CD4-positive, alpha-beta T cell treated with Interleukin-15 for 4 hours (primary cell): ENCODE results near the gene ZYG11A.

Experiments
- DNase-seq: peaks from one replicate; pipeline ENCODE4 v3.0.0-alpha.2; 2020; ENCODE audit warnings: low spot score

ZYG11A gene

DNA sequence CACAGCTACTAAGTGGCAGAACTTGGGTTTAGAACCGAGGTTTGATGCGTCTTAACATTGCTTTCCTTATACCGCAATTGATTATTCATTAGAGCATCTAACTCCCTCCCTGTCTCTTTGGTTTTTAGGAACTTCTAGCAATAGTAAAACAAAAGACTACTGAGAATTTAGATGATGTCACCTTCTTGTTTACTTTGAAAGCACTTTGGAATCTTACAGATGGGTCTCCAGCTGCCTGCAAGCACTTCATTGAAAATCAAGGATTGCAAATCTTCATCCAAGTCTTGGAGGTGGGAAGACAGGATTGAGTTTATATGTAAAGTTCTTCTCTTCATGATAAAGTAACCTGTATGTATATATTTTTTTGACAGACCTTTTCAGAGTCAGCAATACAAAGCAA lies 35.0 kb downstream of the ZYG11A start:
- DNase-seq, result no peak

DNA sequence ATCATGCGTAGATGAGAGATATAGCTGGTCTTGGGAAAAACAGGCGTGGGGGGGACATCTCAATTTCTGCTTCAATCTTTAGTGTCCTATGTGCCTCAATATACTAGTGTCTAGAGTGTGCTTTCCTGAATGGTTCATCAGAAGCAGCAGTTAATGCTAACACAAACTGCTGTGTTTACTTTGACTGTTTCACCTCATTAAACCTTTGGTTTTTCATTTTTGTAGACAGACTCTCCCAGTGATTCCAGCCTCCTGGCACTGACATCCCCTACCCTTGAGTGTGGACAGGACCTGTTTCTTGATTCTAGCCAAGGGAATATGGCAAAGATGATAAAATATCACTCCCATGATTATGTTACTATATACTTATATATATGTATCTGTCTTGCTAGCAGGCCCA lies 37.6 kb downstream of the ZYG11A start:
- DNase-seq, result no peak

DNA sequence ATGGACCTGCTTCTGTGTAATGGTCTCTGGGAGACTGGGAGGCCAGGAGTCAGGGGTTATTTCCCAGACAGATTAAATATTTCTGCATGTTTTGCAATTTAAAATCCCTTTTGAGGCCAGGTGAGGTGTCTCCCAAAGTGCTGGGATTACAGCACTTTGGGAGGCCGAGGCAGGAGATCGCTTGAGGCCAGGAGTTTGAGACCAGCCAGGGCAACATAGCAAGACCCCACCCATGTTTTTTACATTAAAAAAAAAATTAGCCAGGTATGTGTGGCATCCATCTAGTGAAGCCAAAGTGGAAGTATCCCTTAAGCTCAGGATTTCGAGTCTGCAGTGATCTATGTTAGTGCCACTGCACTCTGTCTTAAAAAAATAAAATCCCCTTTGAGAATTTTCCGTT lies 44.9 kb downstream of the ZYG11A start:
- no peak for DNase-seq

DNA sequence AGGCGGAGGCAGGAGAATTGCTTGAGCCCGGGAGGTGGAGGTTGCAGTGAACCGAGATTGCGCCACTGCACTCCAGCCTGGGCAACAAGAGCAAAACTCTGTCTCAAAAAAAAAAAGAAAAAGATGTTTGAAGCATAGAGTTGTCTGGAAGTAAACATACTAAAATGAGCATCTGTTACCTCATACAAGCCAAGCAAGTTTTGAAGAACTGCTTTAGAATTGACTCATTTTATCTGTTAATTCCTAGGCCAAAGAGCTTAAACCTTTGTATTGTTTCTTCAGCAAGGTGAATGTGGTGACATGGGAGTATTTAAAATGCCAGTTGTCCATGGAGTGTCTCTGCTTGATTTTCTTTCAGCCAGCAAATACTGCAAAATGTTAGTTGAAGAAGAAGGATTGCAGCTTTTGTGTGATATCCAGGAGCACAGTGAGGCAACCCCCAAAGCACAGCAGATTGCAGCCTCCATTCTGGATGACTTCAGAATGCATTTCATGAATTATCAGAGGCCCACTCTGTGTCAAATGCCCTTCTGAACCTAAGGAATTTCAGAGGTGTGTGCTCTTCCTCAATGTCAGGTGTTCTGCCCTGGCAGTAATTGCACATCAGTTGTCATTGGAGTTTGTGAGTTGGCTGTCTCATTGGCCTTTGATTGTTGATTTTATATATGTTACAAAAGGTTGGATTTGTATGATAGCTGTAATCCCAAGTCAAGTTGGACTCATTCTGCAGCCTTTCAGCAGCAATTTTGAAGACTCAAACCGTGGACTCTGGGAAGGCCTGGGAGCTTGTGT lies 50.1 kb downstream of the ZYG11A start:
- no peak for DNase-seq

DNA sequence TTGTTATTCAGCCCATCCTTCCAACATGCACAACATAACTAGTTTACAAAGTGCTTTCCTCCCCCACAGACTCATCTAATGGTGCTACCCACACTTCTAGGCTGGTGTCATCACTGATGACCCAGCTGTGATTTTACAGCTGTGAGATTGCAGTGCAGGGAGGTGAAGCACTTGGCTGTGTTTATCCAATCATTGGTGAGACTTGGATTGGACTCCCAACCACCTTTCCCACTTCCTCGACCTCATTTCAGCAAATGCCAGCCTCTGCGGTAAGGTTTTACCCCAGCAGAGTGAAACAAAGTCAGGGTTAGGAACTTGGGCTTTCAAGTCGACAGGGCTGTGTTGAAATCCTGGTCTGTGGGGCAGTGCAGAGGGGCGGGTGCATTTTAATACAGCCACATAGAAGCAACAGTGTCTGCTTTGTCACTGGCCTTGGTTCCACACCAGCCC lies 56.9 kb downstream of the ZYG11A start:
- no peak for DNase-seq

DNA sequence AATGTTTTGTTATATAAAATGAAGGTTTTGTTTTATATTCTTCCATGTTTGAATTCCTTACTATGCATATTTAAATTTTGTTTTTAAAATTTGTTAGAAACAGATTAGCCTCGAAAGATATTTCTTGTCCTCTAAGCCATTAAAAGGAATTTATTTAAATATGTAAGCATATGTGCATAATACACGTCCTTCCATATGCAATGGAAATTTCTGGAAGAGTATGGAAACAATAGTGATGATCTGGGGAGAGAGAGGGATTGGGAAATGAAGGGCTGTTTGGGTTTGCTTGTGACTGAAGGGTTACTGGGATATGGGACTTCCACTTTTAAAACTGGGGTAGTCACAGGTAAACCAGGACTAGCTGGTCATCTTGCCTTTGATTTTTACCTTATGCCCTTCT lies 57.8 kb downstream of the ZYG11A start:
- no peak for DNase-seq

DNA sequence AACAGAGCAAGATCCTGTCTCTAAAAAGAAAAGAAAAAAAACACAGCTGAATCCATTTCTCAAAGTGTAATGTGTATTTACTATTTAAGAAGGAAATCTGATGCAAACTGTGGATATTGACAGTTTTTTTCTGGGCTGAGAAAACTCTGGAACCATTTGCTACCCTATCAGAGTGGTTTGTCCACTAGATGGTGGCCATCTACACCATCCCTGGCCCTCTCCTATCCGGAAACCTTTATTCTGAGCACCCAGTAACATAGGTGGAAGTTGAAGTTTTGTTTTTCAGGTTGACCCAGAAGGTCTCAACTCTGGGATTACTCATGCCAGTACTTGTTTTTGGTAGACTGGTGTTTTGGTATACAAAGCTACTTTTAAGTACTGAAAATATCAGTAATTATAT lies 58.8 kb downstream of the ZYG11A start:
- no peak for DNase-seq

DNA sequence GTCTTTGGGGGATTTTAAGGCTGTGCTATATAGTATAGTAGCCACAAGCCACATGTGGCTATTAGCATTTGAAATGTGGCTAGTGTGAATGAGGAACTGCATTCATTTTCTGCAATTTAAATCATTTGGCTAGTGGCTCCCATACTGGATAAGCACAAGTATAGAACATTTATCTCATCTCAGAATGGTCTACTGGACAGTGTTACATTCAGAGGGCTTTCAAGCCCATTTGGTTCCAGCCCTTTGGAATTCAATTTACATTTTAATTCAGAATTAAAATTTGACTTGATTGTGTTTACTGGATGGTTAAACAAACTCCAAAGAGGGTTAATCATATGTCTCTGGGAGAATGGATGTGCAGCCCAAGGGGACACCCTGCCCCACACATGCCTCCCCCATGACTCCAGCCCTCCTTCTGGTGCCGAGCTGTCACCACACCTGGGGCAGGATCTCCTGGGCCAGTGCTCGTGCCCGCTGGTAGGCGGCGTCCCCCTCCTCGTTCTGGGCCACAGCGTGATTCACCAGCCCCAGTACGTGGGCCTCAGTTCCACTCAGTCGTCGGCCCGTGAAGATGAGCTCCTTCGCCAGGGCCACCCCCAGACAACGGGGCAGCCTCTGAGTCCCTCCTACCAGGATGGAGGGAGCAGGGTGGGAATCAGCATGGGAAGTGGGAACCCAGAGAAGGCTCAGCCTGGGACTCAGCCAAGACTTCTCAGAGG lies 61.8 kb downstream of the ZYG11A start:
- DNase-seq, result no peak

DNA sequence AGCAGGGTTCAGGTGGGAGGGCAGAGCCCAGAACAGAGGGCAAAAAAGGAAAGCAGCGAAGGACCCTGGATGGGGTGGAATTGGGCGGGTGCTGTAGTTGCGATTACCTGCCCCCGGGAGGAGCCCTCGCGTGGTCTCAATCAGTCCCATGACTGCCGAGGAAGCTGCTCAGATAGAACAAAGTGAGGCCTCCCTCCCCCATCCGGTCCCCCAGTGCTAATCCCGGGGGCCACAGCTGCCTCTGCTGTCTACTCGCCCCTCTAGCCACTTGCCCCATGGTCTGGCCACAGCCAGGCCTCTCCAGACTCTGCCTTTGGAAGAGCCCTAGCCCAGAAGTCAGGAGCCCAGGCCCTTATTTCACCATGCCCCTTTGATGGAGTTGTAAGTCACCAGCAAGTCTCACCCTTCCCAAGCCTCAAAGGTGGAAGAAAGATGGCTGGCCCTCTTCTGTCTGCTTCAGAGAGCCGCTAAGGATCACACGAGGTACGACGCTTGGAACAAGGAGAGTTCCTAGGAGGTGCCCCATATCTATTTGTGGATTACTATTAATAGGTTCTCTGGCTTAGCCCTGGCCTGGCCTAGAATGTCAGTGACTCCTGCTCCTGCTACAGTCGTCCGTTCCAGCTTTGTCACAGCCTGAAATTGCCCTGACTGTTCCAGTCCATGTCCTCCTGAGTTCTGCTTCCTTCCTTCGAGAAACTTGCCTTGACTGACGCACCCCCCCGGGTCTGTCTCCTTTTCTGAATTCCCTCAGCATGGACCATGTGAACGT lies 62.6 kb downstream of the ZYG11A start:
- no peak for DNase-seq

DNA sequence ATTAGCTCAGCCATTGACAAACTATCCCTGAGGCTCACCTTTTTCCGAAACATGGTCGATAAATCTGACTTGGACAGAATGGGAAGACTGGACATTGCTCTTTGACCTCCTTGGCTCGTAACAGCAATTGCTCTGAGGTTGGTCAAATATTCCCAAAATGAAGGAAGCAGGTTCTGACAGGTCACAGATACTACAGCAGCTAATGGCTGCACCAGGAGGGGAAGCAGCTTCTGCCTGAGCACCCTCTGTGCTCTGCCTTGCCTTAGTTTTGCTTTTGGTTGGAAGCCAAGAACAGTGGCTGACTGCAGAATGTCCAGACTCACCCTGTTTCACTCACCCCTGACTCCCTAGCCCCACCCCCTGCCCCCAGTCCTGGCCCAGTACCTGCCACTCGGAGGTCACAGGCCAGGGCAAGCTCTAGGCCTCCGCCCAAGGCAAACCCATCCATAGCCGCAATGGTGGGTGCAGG lies 63.6 kb downstream of the ZYG11A start:
- no peak for DNase-seq

DNA sequence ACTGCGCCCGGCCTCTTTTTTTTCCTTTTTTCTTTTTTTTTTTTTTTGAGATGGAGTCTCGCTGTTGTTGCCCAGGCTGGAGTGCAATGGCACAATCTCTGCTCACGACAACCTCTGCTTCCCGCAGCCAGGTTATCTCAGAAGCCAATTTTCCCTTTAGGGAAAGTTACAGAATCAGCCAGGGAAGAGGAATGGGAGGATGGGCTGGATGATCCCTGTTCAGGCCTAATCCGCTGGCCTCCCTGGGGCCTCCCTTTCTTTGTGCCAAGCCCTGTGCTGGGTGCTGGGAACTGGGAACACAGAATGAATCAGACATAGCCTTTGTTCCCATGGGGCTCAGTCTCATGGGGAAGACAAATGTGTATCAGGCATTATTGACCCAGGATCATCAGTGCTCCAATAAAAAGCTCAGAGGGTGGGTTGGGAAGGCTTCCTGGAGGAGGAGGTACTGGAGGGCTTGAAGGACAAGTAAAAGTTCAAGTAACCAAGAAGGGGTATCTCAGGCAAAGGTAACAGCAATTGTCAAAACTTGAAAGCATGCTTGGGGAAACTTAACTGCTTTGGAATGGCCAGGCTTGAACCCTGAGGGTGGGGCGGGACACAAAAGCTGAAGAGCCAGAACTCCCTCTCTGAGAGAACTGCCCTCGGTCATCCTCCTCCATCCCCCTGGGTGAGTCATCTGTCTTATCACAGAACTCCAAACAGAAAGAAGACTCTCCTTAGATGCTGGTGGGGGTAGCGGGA lies 64.7 kb downstream of the ZYG11A start:
- no peak for DNase-seq

DNA sequence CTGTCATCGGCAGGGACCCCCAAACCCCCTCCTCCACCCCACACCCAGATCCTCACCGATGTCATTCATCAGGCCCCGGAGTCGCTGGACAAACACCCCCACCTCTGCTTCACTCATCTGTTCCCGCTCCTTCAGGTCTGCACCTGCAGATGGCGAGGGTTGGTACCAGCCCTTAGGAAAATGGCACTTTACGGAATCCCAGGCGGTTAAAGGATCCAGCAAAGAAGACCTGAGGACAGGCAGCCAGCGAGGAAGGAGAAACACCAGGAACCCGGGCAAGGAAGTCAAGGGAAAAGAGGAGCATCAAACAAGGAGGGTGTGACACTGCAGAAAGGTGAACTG lies 65.2 kb downstream of the ZYG11A start:
- no peak for DNase-seq

DNA sequence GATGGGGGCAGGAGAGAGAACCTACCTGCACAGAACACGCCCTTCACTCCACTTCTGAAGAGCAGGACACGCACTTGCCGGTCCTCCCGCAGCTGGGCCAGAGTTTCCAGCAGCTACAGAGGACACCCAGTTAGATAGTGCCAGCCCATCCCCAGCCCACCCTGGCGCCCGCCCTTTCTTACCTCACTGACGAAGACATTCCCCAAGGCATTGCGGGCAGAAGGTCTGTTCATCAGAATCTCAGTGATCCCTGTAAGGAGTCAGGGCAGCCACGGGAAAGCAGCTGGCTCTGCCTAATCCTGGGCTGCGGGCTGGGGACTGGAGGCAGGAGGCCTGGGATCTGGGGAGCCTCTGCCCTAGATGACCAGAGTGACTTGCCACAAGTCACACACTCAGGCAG lies 69.0 kb downstream of the ZYG11A start:
- DNase-seq, result no peak

DNA sequence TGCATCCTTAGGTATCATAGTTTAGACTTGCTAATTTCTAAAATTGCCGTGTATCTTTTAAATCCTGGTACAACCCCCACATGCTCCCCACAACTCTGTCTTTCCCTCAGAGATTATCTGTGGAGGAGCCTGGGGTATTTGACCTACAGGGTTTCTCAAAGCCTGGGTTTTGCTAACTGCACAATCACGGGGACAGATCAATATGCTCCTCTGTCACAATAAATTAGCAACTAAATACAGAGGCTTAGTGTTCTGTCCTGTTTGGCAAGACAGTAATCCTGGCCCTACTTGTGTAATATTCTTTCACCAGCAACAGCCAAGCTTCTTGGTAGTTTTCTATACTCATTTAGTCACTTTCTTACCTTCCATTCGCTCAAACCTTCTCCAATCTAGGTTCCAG lies 70.5 kb downstream of the ZYG11A start:
- DNase-seq, result no peak

DNA sequence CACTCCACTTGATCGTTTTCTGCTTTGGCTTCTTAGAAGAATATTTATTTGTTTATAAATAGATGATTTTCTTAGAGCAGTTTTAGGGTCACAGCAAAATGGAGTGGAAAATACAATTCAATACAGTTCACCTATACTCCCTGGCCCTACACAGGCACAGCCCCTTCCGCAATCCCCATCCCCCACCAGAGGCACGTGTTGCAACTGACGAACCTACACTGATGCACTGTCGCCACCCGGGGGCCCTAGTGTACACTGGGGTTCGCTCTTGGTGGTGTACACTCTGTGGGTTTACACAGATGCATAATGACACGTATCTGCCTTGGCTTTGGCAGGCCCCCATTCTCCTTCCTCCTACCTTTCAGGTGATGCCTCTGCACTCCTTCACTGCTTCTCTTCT lies 71.0 kb downstream of the ZYG11A start:
- no peak for DNase-seq

DNA sequence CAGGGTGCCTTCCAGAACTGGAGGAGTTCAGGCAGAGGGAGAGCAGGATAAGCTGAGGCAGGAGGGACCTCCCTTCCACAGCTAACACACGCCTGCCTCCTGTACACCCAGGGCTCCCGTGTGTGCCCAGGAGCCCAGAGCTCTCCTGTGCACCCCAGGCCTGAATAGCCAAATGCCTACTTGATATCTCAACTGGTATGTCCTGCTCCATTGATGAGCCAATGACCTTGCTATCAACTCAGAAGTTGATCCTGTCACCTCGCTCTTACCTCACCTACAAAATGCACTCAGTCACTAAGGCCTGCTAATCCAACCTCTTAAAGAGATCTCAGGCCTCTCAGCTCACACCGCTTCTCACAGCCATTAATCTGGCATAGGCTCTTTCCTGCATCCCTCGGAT lies 71.9 kb downstream of the ZYG11A start:
- DNase-seq, result no peak

DNA sequence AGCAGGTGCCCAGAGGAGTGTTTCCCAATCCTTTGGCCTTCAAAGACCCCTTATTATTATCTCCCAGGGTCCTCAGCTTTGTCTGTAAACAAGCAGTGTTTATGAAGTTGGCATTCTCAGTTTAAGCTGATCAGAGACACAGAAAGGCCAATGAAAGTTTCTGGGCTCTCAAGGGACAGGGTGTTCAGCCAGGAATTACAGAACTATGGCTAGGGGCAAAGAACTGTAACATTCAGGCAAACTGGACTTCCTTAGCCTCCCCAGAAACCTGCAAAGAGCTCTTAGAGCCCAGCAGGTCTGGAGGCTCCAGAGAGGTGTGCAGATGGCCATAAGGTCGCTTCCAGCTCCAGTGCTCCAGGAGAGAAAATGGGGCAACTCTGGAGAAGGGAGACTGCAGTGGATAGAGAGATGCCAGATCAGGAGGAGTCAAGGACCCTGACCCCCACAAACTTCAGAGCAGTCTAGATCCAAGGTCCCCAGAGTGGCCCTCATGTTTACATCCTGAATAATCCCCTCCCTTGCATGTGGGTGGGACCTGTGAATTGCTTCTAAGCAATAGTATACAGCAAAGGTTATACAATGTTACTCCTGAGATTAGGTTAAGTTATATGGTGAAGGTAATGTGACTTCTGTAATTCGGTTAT lies 72.8 kb downstream of the ZYG11A start:
- no peak for DNase-seq

DNA sequence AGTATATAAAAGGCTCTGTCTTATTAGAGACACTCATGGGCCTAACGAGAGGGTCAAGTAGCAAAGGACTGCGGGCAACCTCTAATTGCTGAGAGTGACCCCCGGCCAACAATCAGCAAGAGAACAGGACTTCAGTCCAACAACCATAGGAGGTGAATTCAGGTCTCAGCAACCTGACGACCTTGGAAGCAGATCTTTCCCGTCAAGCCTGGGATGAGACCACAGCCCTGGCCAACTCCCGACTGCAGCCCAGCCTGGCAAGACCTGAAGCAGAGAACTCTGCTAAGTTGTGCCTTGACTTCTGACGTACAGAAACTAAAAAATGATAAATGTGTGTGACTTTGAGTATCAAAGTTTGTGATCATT lies 73.3 kb downstream of the ZYG11A start:
- DNase-seq, result no peak

DNA sequence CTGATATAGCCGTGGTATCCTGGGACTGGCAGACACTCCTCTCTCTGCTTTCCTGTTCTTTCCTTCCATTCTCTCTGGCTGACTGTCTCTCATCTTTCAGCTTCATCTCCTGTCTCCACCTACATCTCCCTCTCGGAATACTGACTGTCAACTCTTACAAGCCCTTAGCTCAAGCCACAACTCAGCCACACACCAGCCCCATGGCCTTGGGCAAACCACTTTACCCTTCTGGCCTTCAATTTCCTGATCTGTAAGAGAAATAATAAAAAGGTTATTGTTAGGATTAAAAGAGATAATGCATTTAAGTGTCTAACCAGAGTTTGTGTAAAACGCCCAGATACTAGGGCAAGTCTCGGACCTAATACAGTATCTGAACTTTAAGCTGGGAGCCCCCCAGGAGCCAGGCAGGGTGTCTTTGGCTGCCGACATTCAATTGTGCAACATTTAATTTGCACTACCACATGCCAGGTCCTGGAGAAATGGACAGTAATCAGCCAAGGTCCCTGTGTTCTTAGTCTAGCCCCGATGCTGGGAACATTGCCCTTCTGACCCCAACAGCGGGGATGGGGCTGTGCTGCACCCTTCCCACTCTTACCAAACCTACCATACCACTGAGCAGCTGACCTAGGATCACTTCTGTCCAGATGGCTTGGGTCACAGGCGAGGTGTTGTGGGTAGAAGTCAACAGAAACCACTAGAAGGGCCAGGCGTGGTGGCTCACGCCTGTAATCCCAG lies 73.8 kb downstream of the ZYG11A start:
- no peak for DNase-seq

DNA sequence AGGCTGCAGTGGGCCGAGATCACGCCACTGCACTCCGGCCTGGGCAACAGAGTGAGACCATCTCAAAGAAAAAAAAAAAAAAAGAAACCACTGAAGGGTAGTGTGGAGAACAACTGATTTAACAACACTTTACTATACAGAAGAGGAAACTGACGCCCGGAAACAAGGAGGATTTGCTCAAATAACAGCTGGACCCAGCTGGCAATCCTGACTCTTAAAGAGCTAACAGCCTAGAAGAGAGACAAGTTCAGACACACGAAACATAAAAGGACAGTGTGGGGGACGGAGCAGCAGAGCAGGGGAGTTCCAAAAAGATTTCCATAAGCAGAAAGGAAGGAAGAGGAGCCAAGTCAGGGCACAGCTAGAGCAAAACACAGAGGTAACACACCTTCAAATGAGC lies 74.6 kb downstream of the ZYG11A start:
- no peak for DNase-seq

DNA sequence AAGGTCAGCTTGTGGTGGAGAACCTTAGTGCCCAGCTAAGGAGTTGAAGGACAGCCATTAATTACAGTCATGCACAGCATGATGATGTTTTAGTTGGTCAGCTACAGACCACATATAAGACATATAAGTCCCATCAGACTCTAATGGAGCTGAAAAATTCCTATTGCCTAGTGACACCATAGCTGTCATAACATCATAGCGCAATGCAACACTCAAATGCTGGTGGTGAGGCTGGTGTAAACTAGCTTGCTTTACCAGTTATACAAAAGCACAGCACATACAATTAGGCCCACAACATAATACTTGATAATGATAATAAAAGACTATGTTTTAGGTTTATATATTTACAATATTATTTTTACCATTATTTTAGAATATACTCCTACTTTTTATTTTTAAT lies 75.0 kb downstream of the ZYG11A start:
- no peak for DNase-seq
